GM20000 (cell line): ENCODE results near the gene KANSL2.
"Not testable (repeated sequence)": the region's sequence is repeated elsewhere in the genome, so short reads cannot be mapped to it uniquely, and the experiment has no call there.

ENCODE experiments used
- DNase-seq: peaks from one replicate; pipeline ENCODE4 v3.0.0; 2012; ENCODE audit warnings: low spot score
- TF ChIP-seq, protein P1 (sequence below): IDR thresholded peaks from 2 replicates; pipeline ENCODE4 v1.5.1; 2012; ENCODE audit warnings: mild to moderate bottlenecking, control low read depth; ENCODE audit errors: extremely low read depth, missing control alignments

KANSL2 gene

DNA sequence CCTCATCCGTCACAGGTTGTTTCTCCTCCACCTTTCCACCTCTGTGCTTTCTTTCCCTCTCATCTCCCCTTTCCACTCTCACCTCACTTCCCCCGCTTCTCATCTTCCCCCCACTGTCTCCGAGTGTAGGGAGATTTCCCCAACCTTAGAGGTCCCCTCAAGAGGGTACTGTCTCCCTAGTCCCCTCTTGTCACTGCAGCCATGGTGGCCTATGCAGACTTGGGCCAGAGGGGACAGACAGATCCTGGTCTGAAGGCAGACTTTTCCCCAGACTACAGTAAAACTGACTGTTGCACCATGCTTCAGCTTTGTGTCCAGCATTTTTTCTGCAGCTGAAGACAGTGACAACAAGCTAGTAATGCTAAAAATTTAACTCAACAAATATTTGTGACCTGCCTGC is 41.2 kb downstream of the KANSL2 start:
- TF ChIP-seq, protein P1, sequence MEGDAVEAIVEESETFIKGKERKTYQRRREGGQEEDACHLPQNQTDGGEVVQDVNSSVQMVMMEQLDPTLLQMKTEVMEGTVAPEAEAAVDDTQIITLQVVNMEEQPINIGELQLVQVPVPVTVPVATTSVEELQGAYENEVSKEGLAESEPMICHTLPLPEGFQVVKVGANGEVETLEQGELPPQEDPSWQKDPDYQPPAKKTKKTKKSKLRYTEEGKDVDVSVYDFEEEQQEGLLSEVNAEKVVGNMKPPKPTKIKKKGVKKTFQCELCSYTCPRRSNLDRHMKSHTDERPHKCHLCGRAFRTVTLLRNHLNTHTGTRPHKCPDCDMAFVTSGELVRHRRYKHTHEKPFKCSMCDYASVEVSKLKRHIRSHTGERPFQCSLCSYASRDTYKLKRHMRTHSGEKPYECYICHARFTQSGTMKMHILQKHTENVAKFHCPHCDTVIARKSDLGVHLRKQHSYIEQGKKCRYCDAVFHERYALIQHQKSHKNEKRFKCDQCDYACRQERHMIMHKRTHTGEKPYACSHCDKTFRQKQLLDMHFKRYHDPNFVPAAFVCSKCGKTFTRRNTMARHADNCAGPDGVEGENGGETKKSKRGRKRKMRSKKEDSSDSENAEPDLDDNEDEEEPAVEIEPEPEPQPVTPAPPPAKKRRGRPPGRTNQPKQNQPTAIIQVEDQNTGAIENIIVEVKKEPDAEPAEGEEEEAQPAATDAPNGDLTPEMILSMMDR, result no peak
- no peak for DNase-seq

DNA sequence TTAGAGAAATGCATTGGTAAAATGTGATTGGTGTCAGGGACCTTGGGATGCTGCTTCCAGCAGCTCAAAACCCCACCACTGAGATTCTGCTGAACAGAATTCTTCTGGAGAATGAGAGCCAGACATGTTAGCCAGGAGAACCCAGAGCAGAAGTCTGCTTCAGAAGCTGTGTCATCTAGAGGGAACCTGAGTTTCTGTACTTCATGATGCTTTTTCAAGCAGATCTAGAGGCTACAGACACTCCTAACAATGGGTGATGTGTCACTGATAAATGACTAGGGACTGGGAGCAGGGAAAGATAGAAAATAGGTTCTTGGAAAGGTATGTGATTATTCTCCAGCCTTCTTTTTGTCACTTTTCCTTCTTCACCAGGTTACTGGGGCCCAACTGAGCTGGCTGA is 41.6 kb downstream of the KANSL2 start:
- TF ChIP-seq, protein P1, result no peak
- no peak for DNase-seq

DNA sequence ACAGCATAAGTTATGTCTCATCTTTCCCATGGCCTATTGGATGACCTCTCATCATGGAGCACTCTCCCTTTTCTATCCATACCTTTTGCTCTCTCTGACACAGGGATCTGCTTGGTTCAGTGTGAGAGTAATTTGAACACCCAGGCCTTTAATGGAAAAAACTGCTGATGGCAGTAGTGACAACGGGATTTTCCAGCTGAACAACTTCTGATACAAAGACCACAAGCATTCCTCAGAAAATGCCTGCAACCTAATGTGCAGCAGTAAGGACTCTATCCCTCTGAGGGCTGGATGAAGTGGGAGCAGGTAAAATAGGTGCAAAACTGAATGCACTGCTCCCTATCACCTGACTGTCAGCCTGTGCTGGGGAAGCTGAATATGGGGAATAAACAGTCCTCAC is 51.0 kb downstream of the KANSL2 start:
- DNase-seq, result no peak
- TF ChIP-seq, protein P1, result no peak

DNA sequence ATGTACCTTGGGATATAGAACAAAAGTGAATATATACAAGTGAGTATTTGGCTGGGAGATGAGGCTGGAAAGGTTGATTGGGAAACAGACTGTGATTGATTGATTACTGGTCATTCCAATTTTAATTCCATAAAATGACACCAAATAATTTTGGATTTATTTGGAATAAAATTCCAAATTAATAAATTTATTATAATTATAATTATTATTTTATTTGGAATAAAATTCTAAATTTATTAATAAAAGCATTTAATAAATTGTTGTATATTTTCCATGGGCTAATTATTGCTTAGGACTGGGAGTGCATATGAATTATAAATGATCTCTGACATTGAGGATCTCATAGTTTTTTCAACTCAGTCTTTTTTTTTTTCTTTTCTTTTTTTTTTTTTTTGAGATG is 51.7 kb downstream of the KANSL2 start:
- TF ChIP-seq, protein P1, result no peak
- DNase-seq, result no peak

DNA sequence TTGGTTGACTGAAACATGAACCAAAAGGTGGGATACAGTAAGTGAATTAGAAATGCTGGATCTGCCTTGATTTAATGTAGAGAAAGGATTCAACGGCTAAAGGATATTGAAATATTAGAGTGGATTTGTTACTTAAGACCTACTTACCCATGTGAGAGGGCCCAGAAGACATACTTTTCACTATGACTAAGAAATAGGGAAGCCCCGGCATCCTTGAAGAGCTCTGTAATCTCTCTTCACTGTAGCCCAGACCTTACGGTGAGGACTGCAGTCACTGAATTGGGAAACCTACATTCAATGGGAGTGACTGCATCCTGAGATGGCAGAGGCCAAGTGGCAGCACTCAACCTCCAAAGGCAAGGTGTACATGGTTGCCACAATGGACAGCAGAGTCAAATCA is 52.5 kb downstream of the KANSL2 start:
- DNase-seq, result no peak
- TF ChIP-seq, protein P1, result no peak

DNA sequence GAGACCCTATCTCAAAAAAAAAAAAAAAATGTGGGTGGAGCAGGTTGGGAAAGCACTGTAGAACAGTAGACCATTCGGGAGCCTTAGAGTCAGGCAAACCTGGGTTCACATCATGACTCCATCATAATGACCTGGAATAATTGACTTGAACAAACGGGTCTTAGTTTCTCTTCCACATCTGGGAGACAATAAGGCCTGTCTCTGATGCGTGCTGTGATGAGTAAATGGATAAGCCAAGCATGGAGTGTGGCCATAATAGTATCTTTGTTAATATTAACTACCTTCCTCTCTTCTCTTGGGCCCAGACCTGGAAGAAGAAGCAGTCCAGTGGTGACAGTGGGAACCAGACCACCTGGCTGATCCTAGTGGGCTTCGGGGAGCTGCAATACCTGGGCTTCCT is 54.5 kb downstream of the KANSL2 start:
- no peak for DNase-seq

DNA sequence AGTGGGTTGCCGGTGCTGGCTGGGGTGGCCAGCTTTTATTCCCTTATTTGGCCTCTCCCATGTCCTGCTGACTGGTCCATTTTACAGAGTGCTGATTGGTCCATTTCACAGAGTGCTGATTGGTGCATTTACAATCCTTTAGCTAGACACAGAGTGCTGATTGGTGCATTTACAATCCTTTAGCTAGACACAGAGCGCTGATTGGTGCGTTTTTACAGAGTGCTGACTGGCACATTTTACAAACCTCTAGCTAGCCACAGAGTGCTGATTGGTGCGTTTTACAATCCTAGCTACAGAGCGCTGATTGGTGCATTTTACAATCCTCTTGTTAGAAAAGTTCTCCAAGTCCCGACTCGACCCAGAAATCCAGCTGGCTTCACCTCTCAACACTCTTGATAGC is 59.0 kb downstream of the KANSL2 start:
- DNase-seq, result not testable (repeated sequence)

More for the DNA sequence above, 54.5 kb downstream of the KANSL2 start:
- TF ChIP-seq, protein P1, result no peak

DNA sequence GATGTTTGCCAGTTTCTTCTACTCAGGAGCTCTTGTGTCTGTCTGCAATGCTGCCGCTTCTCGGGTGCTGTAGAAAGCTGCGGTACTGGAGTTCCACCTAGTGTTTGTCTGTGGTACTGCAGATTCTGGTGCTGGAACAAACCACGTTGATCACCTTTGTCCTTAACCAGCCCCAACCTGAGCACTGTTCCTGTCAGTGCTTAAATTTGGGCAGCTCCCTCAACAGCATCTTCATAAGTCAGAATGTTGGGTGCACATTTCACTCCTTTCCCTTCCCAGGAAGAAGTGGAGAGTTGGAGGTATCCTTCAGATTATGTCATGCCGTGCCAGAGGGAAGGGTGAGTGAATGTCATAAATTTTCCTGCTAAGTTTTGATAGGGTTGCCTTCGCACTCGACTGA is 63.5 kb downstream of the KANSL2 start:
- peak; percentile 75 for DNase-seq
- TF ChIP-seq, protein P1, result peak; percentile 89
